Keratinocyte (primary cell): ENCODE measurements around the gene DNM2.

Source experiments
- EZH2 ChIP-seq: IDR thresholded peaks from one replicate; pipeline ENCODE4 v1.6.1; 2012; ENCODE audit warnings: inconsistent platforms, mild to moderate bottlenecking, low read length, moderate library complexity
- TF ChIP-seq, protein P1 (sequence below), 3 experiments: IDR thresholded peaks in 1 of 3; conservative IDR thresholded peaks in 1 of 3; optimal IDR thresholded peaks in 1 of 3; 2 replicates in 2 of 3; 3 replicates in 1 of 3; pipeline versions ENCODE3 to v1.5.1; 2011; ENCODE audit warnings: low read length in 3 of 3, mild to moderate bottlenecking in 3 of 3, moderate library complexity in 2 of 3, control low read depth in 1 of 3, inconsistent platforms in 1 of 3; ENCODE audit not compliant: insufficient read depth in 2 of 3; ENCODE audit errors: extremely low read depth in 1 of 3

DNA sequence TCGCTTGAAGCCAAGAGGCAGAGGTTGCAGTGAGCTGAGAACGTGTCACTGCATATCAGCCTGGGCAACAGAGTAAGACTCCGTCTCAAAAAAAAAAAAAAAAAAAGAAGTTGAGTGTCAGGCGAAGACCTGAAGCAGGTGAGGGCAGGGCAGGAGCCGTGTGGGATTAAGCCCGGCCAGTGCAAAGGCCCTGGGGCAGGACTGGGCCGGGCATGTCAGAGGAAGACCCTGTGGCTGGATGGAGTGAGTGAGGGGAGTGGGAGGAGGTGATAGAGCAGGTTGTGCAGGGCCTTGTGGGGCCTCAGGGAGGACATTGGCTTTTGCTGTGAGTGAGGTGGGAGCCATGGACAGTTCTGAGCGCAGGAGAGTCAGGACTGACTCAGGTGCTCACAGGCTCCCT, 70.3 kb downstream of the DNM2 start:
- TF ChIP-seq, protein P1, sequence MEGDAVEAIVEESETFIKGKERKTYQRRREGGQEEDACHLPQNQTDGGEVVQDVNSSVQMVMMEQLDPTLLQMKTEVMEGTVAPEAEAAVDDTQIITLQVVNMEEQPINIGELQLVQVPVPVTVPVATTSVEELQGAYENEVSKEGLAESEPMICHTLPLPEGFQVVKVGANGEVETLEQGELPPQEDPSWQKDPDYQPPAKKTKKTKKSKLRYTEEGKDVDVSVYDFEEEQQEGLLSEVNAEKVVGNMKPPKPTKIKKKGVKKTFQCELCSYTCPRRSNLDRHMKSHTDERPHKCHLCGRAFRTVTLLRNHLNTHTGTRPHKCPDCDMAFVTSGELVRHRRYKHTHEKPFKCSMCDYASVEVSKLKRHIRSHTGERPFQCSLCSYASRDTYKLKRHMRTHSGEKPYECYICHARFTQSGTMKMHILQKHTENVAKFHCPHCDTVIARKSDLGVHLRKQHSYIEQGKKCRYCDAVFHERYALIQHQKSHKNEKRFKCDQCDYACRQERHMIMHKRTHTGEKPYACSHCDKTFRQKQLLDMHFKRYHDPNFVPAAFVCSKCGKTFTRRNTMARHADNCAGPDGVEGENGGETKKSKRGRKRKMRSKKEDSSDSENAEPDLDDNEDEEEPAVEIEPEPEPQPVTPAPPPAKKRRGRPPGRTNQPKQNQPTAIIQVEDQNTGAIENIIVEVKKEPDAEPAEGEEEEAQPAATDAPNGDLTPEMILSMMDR (optimal IDR thresholded peaks at IDR 0.05 in 1 of 3, IDR thresholded peaks at IDR 0.05 in 1 of 3, conservative IDR thresholded peaks at IDR 0.05 in 1 of 3; ENCODE audit: extremely low read depth in 1 of 3, insufficient read depth in 2 of 3, low read length in 3 of 3) = no peak
- no peak for TF ChIP-seq EZH2
